Epithelial cell of proximal tubule (primary cell): ENCODE measurements around the gene SOBP. TPM values are rescaled to one million over a fixed set of nuclear protein-coding genes. Genes with fewer than 3 reads are reported as not detected.
"Not testable (repeated sequence)": the region's sequence is repeated elsewhere in the genome, so short reads cannot be mapped to it uniquely, and the experiment has no call there.

Source experiments
- DNase-seq: peaks from one replicate; pipeline ENCODE4 v3.0.0-alpha.2; 2011; ENCODE audit warnings: low read depth
- H3K4me3 ChIP-seq: 2 replicates; pipeline ENCODE4 v1.5.1; 2011; ENCODE audit warnings: low read depth, mild to moderate bottlenecking, low read length
- CTCF ChIP-seq: conservative IDR thresholded peaks from 2 replicates; pipeline ENCODE4 v1.5.1; 2012; ENCODE audit warnings: low read depth, mild to moderate bottlenecking, low read length
- total RNA-seq: library from RNA; depleted of rRNA; stranded (reverse); fragments of >200 nt; gene quantifications from 2 replicates; pipeline ENCODE4 v1.2.3, GENCODE V29; 2015

Gene SOBP
- total RNA-seq, 1 donor from 2014 or later, result 2.5 TPM

DNA sequence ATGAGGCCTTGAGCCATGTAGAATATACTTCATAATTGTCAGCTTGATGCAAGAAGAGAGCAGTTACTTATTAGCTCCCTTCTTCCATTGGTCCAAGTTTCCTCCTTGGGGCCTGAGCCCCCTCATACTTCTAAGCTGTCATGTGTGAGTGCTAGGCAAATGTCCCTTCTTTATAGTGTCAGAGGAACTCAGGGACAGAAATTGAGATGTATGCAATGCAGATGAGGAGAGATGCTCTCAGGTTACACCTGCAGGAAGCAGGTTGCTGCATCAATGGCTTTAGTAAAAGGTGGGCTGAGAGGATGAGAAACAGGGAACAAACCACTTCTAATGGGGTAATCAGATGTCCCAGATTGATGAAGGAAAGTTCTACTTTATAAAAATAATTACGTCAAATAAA lies 23.9 kb upstream of the SOBP start:
- DNase-seq, result no peak
- no peak overlapping the region for H3K4me3 ChIP-seq
- TF ChIP-seq CTCF, result no peak

- DNase-seq, result no peak
- no peak overlapping the region for H3K4me3 ChIP-seq
- TF ChIP-seq CTCF, result no peak
These were observed 19.6 kb upstream of the SOBP start for GRCh38 chr6:107470364-107470763.

DNA sequence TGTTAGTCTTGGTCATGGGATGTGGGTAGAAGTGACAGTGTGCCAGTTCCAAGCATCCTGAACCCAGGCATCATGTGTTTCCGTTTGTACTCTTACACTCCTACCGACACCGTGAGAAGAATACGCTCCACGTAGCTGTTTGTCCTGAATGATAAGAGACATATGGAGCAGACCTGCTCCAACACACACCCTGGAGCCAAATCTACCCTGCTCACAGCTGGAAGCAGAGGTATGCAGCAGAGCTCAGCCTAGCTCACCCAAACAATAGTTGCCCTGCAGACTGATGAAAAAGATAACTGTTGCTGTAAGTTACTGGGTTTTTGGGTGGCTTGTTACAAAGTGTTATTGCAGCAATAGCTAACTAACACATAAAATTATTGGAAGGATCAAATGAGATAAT lies 16.3 kb upstream of the SOBP start:
- DNase-seq, result no peak
- H3K4me3 ChIP-seq, result no peak overlapping the region
- no peak for TF ChIP-seq CTCF

DNA sequence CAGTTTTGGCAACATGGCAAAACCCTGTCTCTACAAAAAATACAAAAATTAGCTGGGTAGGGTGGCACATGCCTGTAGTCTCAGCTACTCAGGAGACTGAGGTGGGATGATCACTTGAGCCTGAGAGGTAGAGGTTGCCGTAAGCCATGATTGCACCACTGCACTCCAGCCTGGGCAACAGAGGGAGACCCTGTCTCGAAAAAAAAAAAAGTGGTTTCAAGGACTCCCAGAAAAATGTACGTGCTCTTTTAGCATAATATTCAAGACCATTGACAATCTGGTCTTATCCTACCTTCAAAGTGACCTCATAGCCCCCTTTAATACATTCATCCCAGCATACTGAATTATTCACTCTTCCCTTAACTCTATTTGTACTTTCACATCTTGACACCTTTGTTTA lies 14.6 kb upstream of the SOBP start:
- DNase-seq, result not testable (repeated sequence)

GRCh38 chr6:107475826-107476225 lies 14.1 kb upstream of the SOBP start:
- DNase-seq, H3K4me3 ChIP-seq: not testable (repeated sequence)

More for the DNA sequence above, 14.6 kb upstream of the SOBP start:
- H3K4me3 ChIP-seq, result not testable (repeated sequence)

GRCh38 chr6:107479089-107479690 lies 10.7 kb upstream of the SOBP start:
- H3K4me3 ChIP-seq, result no peak overlapping the region
- no peak for TF ChIP-seq CTCF
- DNase-seq, result no peak

DNA sequence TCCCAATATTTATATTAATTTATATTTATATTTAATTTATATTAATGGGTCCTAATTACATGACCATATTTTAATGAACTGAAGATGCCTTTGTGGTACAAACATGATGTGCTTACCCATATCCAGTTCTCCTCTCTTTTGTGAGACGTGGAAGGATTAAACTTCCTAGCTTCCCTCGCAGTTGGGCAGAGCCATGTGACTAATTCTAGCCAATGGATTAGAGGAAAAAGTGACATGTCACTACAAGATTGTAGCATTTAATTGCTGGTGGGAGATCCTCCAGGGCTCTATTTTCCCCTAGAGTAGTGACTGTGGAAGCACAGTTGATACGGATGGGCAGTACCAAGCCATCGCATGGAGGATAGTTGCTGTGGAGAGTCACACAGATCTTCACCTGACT lies 4.8 kb upstream of the SOBP start:
- TF ChIP-seq CTCF, result no peak
- no peak overlapping the region for H3K4me3 ChIP-seq
- no peak for DNase-seq

GRCh38 chr6:107488174-107488874 lies 1.6 kb upstream of the SOBP start:
- peak overlapping the region; percentile 78 for H3K4me3 ChIP-seq
- TF ChIP-seq CTCF, result no peak
- DNase-seq, result no peak
